Stomach (tissue), 4 donors: ENCODE results near the gene LIMA1.

ENCODE experiments used
- POLR2A ChIP-seq, 4 donors: fragments of 450-650 bp; IDR thresholded peaks; one replicate each; pipeline ENCODE4 v1.6.1; 2016; ENCODE audit warnings: antibody characterized with exemption in 4 of 4, control low read depth in 2 of 4, mild to moderate bottlenecking in 1 of 4, moderate library complexity in 1 of 4
- POLR2AphosphoS5 ChIP-seq, 3 donors: sonication (generic); formaldehyde crosslinking; IDR thresholded peaks; one replicate each; pipeline ENCODE4 v1.6.1; 2016; ENCODE audit warnings: antibody characterized with exemption in 3 of 3
- TF ChIP-seq, protein P1 (sequence below), 7 experiments: fragments of 450-650 bp in 4 of 7; fragments of 200-600 bp in 3 of 7; sonication (generic) in 3 of 7; IDR thresholded peaks; one replicate each; pipeline ENCODE4 v1.5.1; 2016 to 2019; ENCODE audit warnings: antibody characterized with exemption in 7 of 7, control low read depth in 2 of 7, mild to moderate bottlenecking in 1 of 7

DNA sequence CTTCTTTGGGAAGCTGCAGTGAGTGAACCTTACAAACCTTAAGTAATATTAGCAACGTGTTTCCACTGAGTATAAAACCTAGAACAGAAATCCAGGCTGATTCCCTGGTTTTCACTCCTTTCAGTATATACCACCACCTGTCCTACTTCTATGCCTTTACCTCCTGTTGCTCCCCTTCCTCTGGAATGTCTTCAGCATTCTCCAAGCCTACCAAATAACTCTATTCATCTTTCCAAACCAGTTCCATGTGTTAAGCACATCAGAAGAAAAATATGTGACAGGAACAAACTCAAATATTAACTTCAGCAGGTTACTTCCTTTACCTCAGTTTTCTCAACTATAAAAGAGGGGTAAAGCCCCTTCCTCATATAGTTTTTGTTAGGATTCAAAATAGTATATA is 39.8 kb downstream of the LIMA1 start:
- TF ChIP-seq, protein P1, sequence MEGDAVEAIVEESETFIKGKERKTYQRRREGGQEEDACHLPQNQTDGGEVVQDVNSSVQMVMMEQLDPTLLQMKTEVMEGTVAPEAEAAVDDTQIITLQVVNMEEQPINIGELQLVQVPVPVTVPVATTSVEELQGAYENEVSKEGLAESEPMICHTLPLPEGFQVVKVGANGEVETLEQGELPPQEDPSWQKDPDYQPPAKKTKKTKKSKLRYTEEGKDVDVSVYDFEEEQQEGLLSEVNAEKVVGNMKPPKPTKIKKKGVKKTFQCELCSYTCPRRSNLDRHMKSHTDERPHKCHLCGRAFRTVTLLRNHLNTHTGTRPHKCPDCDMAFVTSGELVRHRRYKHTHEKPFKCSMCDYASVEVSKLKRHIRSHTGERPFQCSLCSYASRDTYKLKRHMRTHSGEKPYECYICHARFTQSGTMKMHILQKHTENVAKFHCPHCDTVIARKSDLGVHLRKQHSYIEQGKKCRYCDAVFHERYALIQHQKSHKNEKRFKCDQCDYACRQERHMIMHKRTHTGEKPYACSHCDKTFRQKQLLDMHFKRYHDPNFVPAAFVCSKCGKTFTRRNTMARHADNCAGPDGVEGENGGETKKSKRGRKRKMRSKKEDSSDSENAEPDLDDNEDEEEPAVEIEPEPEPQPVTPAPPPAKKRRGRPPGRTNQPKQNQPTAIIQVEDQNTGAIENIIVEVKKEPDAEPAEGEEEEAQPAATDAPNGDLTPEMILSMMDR (IDR thresholded peaks at IDR 0.05): no peak
- TF ChIP-seq POLR2A (IDR thresholded peaks at IDR 0.05) (no peak), POLR2AphosphoS5 (IDR thresholded peaks at IDR 0.05) (no peak)
